AG04449 (cell line): Measurements from ENCODE around the gene CES3.

Experiments used
- CTCF ChIA-PET: fragments of 350-600 bp; formaldehyde crosslinking; extraction: SDS; loops from one replicate; lab custom pipeline; 2021; ENCODE audit warnings: antibody characterized with exemption; lab: Yijun Ruan, JAX
- POLR2A ChIA-PET: fragments of 400-600, 350-600 bp; formaldehyde crosslinking; extraction: SDS; loops from one replicate; lab custom pipeline; 2020; ENCODE audit warnings: antibody characterized with exemption, inconsistent platforms; lab: Yijun Ruan, JAX
- DNase-seq: peaks from one replicate; pipeline ENCODE4 v3.0.0-alpha.2; 2010; ENCODE audit warnings: low read depth, low spot score
- H3K4me3 ChIP-seq: 2 replicates; pipeline ENCODE4 v1.5.1; 2011; ENCODE audit warnings: low read depth, mild to moderate bottlenecking, control low read depth, low read length
- CTCF ChIP-seq: IDR thresholded peaks from one replicate; pipeline ENCODE4 v1.5.1; 2011; ENCODE audit warnings: mild to moderate bottlenecking, moderate library complexity, low read length, control low read depth, inconsistent platforms; ENCODE audit not compliant: insufficient read depth; ENCODE audit errors: missing control alignments

The CES3 gene

DNA sequence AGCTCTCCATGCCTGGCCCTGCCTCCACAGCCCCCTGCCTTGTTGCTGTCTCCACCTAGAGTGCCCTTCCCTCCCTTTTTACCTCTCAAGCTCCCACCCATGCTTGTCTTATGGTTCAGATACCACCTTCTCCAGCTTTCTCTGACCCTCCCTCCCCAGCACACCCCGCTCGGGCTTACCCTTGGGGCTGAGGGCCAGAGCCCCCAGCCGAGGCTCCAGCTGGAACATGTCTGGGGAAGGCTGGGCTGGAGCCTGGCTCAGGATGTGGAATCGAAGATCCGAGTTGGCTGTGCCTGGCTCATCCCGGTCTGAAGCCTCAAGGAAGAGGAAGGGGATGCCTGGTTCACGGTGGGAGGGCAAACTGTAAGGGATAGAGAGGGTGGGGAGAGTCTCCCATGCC is 46.0 kb upstream of the CES3 start:
- POLR2A ChIA-PET: no interaction called here
- H3K4me3 ChIP-seq: no peak overlapping the region
- no peak for DNase-seq
- no peak for TF ChIP-seq CTCF
- CTCF ChIA-PET: interaction anchor here (15.4 kb wide), 1 partner anchor 13 kb away, joined by 350 read pairs; no protein-coding TSS in a partner anchor

DNA sequence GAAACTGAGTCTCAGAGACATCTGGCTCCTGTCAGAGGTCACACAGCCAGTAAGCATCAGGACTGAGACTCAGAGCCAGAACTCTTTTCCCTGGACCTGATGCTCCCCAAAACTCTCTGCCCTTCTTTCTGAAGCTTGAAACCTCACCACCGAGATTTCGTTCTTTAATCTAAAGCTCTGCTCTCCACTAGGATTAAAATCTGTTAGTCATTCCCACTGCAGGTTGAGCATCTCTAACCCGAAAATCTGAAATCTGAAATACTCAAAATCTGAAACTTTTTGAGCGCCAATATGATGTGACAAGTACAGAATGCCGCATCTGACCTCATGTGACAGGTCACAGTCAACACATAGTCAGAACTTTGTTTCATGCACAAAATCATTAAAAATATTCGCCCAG is 44.5 kb upstream of the CES3 start:
- TF ChIP-seq CTCF: no peak

DNA sequence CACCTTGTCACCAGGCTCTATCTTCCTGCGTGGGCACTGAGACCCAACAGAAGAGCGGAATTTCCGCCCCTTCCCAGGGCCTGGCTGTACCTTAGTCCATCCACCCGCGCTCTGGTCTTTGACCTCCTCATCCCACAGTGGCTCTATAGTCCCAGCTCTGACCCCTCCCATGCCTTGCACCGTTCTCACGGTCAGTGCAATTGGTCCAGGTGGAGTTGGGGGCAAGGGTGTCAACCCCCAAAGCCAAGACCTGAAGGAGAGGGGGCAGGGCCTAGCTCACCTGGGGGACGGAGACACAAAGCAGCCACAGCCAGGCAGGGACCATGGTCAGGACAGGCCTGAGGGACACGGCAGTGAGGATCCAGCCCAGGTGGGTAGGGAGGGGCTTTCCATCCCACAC is 43.3 kb upstream of the CES3 start:
- no peak overlapping the region for H3K4me3 ChIP-seq
- POLR2A ChIA-PET: no interaction called here
- TF ChIP-seq CTCF: no peak
- DNase-seq: no peak
- CTCF ChIA-PET: interaction anchor here (0.7 to 15.4 kb wide), 4 partner anchors 9 to 37 kb away, joined by 3 to 350 read pairs (median 8); partner anchors contain the start of gene RRAD

More for the DNA sequence above, 44.5 kb upstream of the CES3 start:
- ChIA-PET CTCF (interaction anchor here (0.7 to 15.4 kb wide), 3 partner anchors 10 to 86 kb away, joined by 3 to 350 read pairs (median 11); partner anchors contain the start of genes NAE1 and RRAD), POLR2A (no interaction called here)
- no peak overlapping the region for H3K4me3 ChIP-seq
- no peak for DNase-seq

- ChIA-PET POLR2A (no interaction called here), CTCF (interaction anchor here (0.7 to 15.4 kb wide), 5 partner anchors 8 to 88 kb away, joined by 3 to 350 read pairs (median 4); partner anchors contain the start of genes NAE1 and RRAD)
- no peak for DNase-seq
- no peak overlapping the region for H3K4me3 ChIP-seq
- no peak for TF ChIP-seq CTCF
Measured at GRCh38 chr16:66918355-66918754, 42.7 kb upstream of the CES3 start.

DNA sequence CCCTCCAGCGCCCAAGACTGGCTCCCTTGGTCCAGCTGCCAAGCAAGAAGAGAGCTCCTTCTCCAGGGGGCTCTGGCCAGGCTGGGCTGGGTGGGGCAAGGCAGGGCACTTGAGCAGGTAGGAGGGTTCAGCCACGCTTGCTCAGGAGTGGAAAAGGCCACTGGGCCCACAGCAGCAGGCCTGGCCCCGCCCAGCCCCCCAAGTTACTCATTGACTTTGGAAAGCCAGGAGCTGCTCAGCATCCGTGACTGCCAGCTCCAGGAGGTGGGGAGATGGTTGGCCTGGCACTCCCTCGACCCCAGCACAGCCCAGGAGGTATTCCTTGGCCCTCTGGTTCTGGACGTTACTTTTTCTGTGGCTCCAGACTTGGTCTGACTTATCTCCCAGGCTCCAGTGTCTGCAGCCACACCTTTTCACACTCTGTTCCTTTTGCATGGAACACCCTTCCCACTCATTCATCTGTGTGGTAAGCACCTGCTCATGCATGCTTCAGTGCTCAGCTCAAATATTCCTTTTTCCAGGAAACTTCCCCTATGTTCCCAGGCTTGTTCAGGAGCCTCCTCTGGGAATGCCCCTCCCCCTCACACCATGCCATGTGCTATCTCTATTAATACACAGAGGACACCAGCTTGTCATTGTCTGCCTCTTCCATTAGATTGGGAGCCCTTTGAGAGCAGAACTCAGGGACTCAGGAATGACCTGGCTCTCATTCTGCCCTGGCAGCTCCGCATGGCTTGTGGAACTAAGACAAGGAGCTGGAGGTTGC is 42.1 kb upstream of the CES3 start, which contains the start of gene CDH16:
CDH16 (minus strand) TSS at position 83 of the 766 bp plus-strand sequence. CDS start 820 bp downstream, outside the sequence.
- no peak within 1 kb of the TSS for H3K4me3 ChIP-seq
- DNase-seq: no peak
- ChIA-PET CTCF (interaction anchor here (1.0 to 15.4 kb wide), 4 partner anchors 8 to 89 kb away, joined by 4 to 350 read pairs (median 8); partner anchors contain the start of genes NAE1 and RRAD), POLR2A (no interaction called here)
- no peak for TF ChIP-seq CTCF

DNA sequence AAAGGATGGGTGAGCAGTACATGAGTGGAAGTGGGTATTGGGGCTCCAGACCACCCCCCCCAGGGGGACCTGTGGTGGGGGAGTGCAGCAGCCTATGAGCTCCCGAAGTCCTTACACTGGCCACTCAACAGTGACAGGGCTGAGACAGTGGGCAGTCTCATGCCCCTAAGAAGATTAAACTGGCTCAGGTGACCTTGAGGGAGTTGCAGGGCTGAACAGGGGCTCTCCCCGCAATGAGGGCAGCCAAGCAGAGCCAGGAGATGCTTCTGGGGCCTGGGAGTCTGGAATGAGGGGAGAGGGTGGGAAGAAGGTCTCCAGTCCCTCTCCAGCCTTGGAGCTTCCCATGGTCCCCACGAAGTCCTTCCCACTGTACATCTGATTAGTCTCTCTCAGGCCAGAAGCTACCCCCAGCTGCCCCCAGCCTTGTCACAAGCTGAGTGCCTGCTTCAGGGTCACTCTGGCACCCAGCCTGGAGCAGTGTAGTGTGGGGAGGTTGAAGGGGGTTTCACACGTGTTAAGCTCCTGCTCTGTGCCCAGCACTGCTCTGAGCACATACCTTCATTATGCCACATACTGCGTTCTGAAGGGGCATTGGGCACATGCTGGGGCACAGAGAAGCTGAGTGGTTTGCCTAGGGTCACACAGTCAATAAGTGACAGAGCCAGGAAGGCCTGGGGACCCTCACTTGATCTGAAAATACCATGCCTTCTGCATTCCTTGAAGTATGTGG is 41.3 kb upstream of the CES3 start:
- H3K4me3 ChIP-seq: no peak overlapping the region
- ChIA-PET POLR2A (interaction anchor here (0.8 kb wide), 1 partner anchor 39 kb away, joined by 3 read pairs; the partner anchor contains the start of gene PDP2), CTCF (interaction anchor here (15.4 kb wide), 1 partner anchor 18 kb away, joined by 350 read pairs; no protein-coding TSS in a partner anchor)
- TF ChIP-seq CTCF: no peak
- DNase-seq: no peak
